Measurements from ENCODE around the gene UGGT2. TPM values are rescaled to one million over a fixed set of nuclear protein-coding genes. Genes with fewer than 3 reads are reported as not detected.
A peak's percentile ranks its signal among the peaks of the same experiment; 100 is the strongest.

The UGGT2 gene
- total and polyA plus RNA-seq, 2 of the 13 experiments (the other 11 are each of a cell fraction or from before 2014, with no cell fraction given) = 13.2 to 27.1 TPM

- TF ChIP-seq ASH2L (IDR thresholded peaks at IDR 0.05; ENCODE audit: insufficient read length, low read depth, low read length) = no peak
- TF ChIP-seq ZNF484 (CRISPR knock-in tag; IDR thresholded peaks at IDR 0.05; ENCODE audit: borderline replicate concordance, low read depth) = no peak
- no peak for TF ChIP-seq ZSCAN25 (CRISPR knock-in tag; IDR thresholded peaks at IDR 0.05)
- TF ChIP-seq ZNF615 (CRISPR knock-in tag; IDR thresholded peaks at IDR 0.05; ENCODE audit: borderline replicate concordance) = no peak
- TF ChIP-seq, protein P1, sequence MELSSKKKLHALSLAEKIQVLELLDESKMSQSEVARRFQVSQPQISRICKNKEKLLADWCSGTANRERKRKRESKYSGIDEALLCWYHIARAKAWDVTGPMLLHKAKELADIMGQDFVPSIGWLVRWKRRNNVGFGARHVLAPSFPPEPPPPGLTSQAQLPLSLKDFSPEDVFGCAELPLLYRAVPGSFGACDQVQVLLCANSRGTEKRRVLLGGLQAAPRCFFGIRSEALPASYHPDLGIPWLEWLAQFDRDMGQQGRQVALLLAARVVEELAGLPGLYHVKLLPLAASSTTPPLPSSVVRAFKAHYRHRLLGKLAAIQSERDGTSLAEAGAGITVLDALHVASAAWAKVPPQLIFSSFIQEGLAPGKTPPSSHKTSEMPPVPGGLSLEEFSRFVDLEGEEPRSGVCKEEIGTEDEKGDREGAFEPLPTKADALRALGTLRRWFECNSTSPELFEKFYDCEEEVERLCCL (CRISPR knock-in tag; IDR thresholded peaks at IDR 0.05; ENCODE audit: borderline replicate concordance) = no peak
- TF ChIP-seq, protein P2, sequence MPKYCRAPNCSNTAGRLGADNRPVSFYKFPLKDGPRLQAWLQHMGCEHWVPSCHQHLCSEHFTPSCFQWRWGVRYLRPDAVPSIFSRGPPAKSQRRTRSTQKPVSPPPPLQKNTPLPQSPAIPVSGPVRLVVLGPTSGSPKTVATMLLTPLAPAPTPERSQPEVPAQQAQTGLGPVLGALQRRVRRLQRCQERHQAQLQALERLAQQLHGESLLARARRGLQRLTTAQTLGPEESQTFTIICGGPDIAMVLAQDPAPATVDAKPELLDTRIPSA (CRISPR knock-in tag; IDR thresholded peaks at IDR 0.05; ENCODE audit: borderline replicate concordance) = no peak
- 0 out of 2 replicates have a peak, but pooled peaks have one; percentile 10 for TF ChIP-seq CEBPB (IDR thresholded peaks at IDR 0.05; ENCODE audit: borderline replicate concordance, low read depth, low read length)
- no peak for TF ChIP-seq ZNF7 (CRISPR knock-in tag; IDR thresholded peaks at IDR 0.05)
- no peak for TF ChIP-seq ZFP62 (CRISPR knock-in tag; IDR thresholded peaks at IDR 0.05)
- TF ChIP-seq ZFP41 (CRISPR knock-in tag; IDR thresholded peaks at IDR 0.05; ENCODE audit: borderline replicate concordance) = no peak
- no peak for TF ChIP-seq ZNF775 (CRISPR knock-in tag; IDR thresholded peaks at IDR 0.05; ENCODE audit: borderline replicate concordance)
- TF ChIP-seq, protein P3, sequence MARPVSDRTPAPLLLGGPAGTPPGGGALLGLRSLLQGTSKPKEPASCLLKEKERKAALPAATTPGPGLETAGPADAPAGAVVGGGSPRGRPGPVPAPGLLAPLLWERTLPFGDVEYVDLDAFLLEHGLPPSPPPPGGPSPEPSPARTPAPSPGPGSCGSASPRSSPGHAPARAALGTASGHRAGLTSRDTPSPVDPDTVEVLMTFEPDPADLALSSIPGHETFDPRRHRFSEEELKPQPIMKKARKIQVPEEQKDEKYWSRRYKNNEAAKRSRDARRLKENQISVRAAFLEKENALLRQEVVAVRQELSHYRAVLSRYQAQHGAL (CRISPR knock-in tag; IDR thresholded peaks at IDR 0.05; ENCODE audit: not compliant biosample characterization) = no peak
- no peak for TF ChIP-seq ZNF251 (CRISPR knock-in tag; IDR thresholded peaks at IDR 0.05)
- TF ChIP-seq RORA (CRISPR knock-in tag; IDR thresholded peaks at IDR 0.05) = no peak
These were observed 238.7 kb downstream of the UGGT2 start (continued) for GRCh38 chr13:95814495-95814894.
